Left cardiac atrium (tissue), 2 donors: ENCODE results near the gene ITGA5. TPM values are rescaled to one million over a fixed set of nuclear protein-coding genes. Genes with fewer than 3 reads are reported as not detected.

Source experiments
- total RNA-seq, 2 donors: library from RNA; stranded (reverse); fragmentation: NEBNext Ultra II Directional; extraction: Animal tissue kit (Norgen Biotek cat#: 25700); gene quantifications; one replicate each; pipeline ENCODE4 v1.2.1, GENCODE V29; 2021
- donor health status: DM: no; HTN: yes; CAD: no; lungs with severe emphysema.
- donor health status: DM: yes; HTN: yes; CAD: no.

The ITGA5 gene
- total RNA-seq, 2 donors from 2014 or later, result 45.7 to 133 TPM

Other genes starting within 250 kb of the ITGA5 start
- 10 to 100 TPM; 17.9 to 18.0 TPM for gene SMUG1, start 230.3 kb downstream of the ITGA5 start, total RNA-seq
- 10 to 100 TPM; 50.8 to 55.7 TPM for gene CBX5, start 139.1 kb downstream of the ITGA5 start, total RNA-seq
- 100 to 1,000 TPM; 431 to 588 TPM for gene HNRNPA1, start 138.5 kb downstream of the ITGA5 start, total RNA-seq
- 1 to 10 TPM; 1.0 to 1.6 TPM for gene NFE2, start 118.3 kb downstream of the ITGA5 start, total RNA-seq
- 100 to 1,000 TPM; 118 to 131 TPM for gene COPZ1, start 94.1 kb downstream of the ITGA5 start, total RNA-seq
- under 1 TPM; 0.29 to 0.55 TPM for gene GPR84, start 54.8 kb downstream of the ITGA5 start, total RNA-seq
- 10 to 100 TPM; 20.4 to 24.2 TPM for gene ZNF385A, start 34.5 kb downstream of the ITGA5 start, total RNA-seq
- 1 to 10 TPM in 1 of 2 donors, not detected in 1; 1.0 TPM for gene GTSF1, start 54.3 kb upstream of the ITGA5 start, total RNA-seq
- gene NCKAP1L, start 78.5 kb upstream of the ITGA5 start, total RNA-seq, result 10 to 100 TPM; 13.7 to 24.9 TPM
- 1 to 10 TPM; 6.2 to 8.2 TPM for gene PDE1B, start 130.3 kb upstream of the ITGA5 start, total RNA-seq
- gene PPP1R1A, start 169.4 kb upstream of the ITGA5 start, total RNA-seq, result 100 to 1,000 TPM in 1 of 2 donors, 10 to 100 TPM in 1; 71.0 to 255 TPM
- gene LACRT, start 215.6 kb upstream of the ITGA5 start, total RNA-seq, result not detected
- not detected for gene DCD, start 229.1 kb upstream of the ITGA5 start, total RNA-seq